Mononuclear cell (primary cell): ENCODE data around the gene TRPC4AP. TPM values are rescaled to one million over a fixed set of nuclear protein-coding genes. Genes with fewer than 3 reads are reported as not detected.

Source experiments
- H3K27me3 ChIP-seq: 2 replicates; pipeline ENCODE4 v1.6.0; 2011; ENCODE audit warnings: low read length, control low read depth; ENCODE audit not compliant: insufficient read depth
- H3K4me1 ChIP-seq: 2 replicates; pipeline ENCODE4 v1.5.1; 2011; ENCODE audit warnings: mild to moderate bottlenecking, low read length, control low read depth; ENCODE audit not compliant: insufficient read depth
- H3K4me3 ChIP-seq: 2 replicates; pipeline ENCODE4 v1.5.1; 2011; ENCODE audit warnings: mild to moderate bottlenecking, low read length, moderate library complexity
- H3K9me3 ChIP-seq: 2 replicates; pipeline ENCODE4 v1.5.1; 2011; ENCODE audit warnings: low read depth, mild to moderate bottlenecking, control low read depth, low read length
- total RNA-seq: library from RNA; depleted of rRNA; stranded (reverse); fragments of >200 nt; gene quantifications from one replicate; pipeline ENCODE4 v1.2.3, GENCODE V29; 2012

The TRPC4AP gene
- total RNA-seq, 1 donor: 55.3 TPM

DNA sequence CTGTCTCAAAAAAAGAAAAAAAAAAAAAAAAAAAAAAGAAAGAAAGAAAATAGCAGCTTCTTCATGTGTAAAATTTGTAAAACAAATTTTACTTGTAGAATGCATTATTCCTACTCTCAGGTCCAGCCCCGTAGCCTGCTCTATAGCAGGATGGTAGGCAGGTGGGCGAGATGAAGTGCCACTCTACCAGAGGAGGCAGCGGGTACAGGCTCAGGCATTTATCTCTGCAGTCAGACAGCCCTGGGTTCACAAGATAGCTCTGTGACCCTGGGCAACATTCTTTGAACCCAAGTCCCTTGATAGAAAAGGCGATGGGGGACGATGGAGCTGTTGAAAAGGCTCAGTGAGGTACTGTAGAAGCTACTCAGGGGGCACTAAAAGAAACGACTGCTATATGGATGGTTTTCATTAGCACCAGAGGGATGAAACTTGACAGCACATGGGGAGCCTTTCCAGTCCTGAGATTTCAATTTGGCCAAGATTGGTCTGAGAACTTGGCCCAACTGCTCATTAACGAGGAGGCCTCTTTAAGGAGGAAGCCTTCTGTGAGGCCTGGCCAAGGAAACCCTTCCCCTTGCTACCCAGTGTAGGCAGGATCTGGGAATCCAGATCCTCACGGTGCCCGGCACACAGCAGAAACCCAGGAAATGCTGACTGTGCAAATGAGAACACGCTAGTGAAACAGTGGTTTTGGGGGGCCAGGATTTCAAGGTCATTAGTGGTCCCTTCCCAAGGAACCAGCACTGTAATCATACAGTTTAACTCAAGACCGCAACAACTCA is 73.8 kb downstream of the TRPC4AP start:
- no peaks in the 10 kb centered on the region for H3K9me3 ChIP-seq
- no peaks in the 10 kb centered on the region for H3K4me1 ChIP-seq
- H3K4me3 ChIP-seq: no peak overlapping the region
- H3K27me3 ChIP-seq: no peaks in the 10 kb centered on the region

DNA sequence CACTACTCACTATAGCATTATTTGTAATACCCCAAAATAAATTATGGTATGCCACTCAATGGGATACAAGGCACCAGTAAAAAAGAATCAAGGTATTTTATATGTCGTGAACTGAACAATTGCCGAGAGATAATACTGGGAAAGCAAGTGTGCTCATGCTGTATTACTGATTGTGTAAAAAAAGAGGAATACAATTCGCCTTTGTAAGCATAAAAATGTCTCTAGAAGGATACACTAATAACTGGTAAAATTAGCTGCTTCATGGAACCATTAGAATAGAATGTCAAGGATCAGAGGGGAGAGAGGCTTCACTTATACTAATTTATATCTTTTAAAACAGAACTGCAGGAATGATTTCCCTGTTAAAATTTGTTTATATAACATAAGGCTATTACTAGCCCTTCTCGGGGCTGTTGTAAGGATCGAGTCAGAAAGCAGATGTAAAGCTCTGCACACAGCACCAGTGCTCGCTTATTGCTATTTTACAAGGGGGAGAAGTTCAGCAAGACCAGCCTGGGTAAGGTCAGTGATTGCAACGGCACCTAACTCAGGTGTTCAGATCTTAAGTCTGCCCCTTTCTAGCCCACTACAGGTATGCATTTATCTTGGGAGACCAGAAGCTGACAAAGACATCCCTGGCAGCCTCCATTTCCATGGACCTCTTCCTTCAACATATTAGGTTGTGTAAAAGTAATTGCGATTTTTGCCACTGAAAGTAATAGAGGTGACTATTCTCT is 75.3 kb downstream of the TRPC4AP start:
- Histone ChIP-seq H3K9me3 (no peaks in the 10 kb centered on the region), H3K4me1 (no peaks in the 10 kb centered on the region), H3K27me3 (no peaks in the 10 kb centered on the region), H3K4me3 (no peak overlapping the region)

DNA sequence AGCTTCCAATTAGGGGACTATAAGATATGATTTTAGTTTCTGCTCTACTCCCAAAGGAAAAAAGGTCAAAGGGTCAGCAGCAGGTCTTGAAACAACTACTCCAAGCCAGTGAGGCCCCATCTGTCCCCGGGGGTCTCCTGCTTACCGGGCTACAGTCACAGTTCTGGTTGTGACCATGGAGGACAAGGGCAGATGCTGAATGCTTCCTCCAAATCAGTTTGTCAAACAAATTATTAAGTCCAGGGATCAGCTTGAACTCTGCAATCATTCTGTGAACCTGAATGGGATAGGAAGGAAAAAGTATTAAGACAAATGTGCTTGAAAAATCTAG is 76.8 kb downstream of the TRPC4AP start:
- no peaks in the 10 kb centered on the region for H3K27me3 ChIP-seq
- H3K9me3 ChIP-seq: no peaks in the 10 kb centered on the region
- H3K4me3 ChIP-seq: no peak overlapping the region
- no peaks in the 10 kb centered on the region for H3K4me1 ChIP-seq

DNA sequence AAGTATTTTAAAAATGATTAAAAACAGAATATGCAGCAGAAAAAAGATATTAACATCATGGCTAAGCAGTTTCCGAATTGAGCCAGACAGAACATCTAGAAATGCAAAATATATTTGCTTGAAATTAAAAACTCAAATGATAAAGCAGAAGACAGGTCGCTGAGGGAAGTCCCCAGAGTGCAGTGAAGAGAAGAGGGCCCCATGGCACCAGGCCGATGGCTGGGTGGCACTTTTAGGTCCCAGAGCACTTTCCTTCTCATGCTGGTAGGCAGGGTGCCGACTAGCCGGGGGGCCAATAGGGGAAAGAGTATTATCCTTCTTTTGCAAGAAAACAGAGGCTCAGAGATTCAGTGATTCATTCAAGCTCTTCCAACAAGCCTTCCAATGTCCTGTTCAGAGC is 78.1 kb downstream of the TRPC4AP start:
- H3K27me3 ChIP-seq: no peaks in the 10 kb centered on the region
- no peaks in the 10 kb centered on the region for H3K9me3 ChIP-seq
- H3K4me3 ChIP-seq: no peak overlapping the region
- no peaks in the 10 kb centered on the region for H3K4me1 ChIP-seq

DNA sequence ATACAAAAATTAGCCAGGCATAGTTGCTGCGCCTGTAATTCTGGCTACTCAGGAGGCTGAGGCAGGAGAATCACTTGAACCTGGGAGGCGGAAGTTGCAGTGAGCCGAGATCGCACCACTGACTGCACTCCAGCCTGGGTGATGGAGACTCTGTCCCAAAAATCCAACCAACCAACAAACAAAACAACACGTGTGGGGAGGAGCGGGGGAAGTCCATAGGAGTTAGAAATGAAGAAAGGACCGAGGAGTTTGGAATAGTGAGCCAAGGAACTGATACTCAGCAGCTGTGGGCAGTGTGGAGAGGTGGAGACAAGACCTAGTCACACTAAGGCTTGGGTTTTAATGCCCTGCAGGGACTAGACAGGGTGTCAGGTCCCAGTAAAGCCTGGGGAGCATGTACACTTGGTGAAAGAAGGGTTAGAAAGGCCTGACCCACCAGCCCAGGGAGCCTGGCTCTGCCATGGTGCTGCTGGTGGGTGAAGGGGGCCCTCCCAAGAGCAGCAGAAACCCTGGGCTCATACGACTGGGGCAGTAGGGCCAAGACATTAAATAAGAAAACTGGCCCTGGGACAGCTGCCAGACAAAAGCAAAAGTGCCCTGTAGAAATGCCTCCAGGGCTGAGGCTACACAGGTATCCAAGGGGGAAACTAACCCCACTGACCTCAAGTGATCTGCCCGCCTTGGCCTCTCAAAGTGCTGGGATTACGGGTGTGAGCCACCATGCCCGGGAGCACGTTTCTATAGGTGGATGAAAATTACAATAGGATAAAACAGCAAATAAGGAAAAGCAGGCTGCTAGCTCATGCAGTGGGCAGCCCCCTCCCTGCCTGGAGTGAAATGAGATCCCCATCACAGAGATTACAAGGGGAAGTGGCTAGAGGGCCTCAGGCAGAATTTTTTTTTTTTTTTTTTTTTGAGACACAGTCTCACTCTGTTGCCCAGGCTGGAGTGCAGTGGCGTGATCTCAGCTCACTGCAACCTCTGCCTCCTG is 78.9 kb downstream of the TRPC4AP start:
- Histone ChIP-seq H3K27me3 (no peaks in the 10 kb centered on the region), H3K4me3 (no peak overlapping the region), H3K9me3 (no peaks in the 10 kb centered on the region), H3K4me1 (no peaks in the 10 kb centered on the region)

DNA sequence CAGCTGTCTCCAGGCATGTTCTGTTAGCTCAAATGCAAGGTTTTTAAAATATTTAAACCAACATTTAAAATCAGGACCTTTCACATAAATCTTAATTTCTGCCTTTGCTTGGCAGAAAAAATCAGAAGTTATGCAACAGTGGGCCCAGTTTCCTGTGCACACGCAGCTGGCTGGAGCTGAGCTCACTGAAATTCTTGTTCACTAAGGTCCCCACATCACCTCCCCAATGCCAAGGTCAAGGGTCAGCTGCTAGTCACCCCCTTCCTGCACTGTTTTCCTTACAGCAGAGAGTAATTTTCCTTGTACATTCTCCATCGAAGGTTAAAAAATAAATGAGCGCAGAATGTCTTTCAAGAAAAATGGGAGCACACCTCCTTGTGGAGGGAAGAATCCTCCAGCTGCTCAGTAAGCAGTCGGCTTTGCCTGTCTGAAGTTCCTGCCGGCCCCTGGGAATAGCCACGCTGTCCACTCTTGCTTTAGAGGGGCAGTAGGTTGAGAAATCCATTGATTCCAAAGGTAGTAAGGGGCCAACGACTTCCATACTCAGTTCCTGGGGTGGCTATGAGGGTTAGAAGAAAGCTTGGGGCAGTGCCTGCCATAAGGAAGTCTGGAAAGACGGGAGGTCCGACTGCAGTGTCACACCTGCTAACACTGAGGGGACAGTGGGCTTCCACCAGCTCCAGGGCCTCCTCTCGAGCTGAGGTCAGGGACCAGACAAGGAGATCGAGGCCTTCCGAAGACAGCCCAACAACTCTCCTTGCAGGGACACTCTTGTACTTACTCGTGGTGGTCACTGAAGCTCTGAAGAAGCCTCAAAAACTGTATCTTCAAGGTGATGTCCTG is 80.2 kb downstream of the TRPC4AP start:
- H3K4me3 ChIP-seq: no peak overlapping the region
- H3K9me3 ChIP-seq: no peaks in the 10 kb centered on the region
- H3K27me3 ChIP-seq: no peaks in the 10 kb centered on the region
- H3K4me1 ChIP-seq: no peaks in the 10 kb centered on the region

DNA sequence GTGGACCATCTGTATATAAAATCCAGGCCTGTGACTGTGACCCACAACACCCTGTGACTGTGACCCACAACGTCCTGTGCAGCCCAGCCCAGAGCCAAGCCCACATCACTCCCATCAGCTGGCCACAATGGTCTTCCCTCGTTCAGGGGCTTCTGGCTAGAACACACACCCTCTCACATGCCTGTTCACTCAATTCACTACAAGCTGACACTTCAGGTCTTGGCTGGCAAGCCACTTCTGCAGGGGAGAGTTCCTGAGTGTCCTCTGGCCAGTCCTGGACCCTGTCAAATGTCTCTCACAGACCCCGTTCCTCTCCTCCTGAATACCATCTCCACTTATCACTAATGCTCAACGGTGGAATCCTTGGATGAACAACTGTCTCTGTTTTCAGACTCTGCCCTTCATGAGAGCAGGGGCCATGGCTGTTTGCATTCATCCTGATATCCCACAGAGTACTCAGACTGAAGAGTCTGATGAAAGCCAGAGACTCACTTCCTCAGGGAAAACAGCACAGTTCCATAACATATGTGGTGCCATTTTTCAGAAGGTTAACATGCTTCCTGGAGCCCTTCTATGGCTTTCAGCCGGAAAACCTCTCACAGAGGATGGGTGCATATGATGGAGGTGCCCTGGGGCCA is 80.9 kb downstream of the TRPC4AP start:
- no peaks in the 10 kb centered on the region for H3K27me3 ChIP-seq
- no peak overlapping the region for H3K4me3 ChIP-seq
- no peaks in the 10 kb centered on the region for H3K4me1 ChIP-seq
- no peaks in the 10 kb centered on the region for H3K9me3 ChIP-seq

DNA sequence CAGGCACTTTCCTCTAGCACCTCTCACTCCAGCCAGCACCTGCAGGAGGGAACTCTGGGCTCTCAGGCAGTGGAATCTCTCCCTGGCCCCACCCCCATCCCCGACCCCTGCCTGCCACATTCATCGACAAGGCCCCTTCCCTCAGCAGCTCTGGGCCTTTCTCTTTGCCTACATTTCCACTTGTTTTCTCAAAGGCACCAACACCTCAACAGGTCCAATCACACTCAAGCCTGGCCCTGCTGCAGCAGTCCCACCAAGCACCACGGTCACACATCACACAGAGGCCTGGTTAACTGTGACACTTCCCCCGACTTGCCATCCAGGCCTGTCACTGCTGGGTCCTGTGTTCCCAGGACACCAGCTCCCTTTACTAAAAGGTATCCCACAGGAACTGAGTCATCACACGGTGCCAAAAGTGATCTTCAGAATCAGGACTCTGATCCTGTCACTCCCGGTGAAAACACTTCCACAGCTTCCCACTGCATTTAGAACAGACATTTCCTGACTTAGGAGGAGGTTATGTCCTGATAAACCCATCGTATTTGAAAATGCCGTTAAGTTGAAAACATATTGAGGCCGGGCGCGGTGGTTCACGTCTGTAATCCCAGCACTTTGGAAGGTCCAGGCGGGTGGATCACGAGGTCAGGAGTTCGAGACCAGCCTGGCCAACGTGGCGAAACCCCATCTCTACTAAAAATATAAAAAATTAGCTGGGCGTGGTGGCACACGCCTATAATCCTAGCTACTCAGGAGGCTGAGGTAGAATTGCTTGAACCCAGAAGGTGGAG is 82.0 kb downstream of the TRPC4AP start:
- Histone ChIP-seq H3K27me3 (no peaks in the 10 kb centered on the region), H3K4me3 (no peak overlapping the region), H3K4me1 (no peaks in the 10 kb centered on the region), H3K9me3 (no peaks in the 10 kb centered on the region)

DNA sequence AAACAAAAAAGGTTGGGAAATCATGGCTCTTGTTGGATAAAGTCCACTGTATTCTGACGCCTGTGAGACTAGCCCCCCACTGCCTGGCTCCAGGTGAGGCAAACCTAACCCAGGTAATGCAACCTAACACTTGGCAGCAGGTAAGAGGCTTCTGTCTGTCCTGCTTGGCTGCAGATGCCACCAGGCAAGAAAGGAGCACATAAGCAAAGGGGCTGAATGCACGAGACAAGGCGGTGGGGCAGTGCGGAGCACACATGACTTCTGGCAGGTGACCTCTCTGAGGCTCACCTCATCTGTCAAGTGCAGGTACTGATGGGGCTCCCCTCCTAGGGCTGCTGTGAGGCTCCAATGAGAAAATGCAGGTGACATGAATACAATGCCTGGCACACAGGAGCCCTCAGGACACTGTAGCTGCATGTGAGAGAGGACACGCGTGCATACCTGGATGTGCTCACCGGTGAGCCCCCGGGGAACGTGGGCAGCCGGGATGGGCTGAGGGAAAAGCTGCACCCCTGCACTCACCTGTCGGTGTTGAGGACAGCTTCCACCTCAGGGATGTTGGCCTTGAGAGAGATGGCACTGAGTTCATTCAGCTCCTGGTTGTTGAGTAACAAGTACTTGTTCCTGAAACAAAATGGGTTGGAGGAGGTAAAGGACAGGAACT is 82.8 kb downstream of the TRPC4AP start:
- H3K4me3 ChIP-seq: no peak overlapping the region
- no peaks in the 10 kb centered on the region for H3K4me1 ChIP-seq
- no peaks in the 10 kb centered on the region for H3K27me3 ChIP-seq
- no peaks in the 10 kb centered on the region for H3K9me3 ChIP-seq

DNA sequence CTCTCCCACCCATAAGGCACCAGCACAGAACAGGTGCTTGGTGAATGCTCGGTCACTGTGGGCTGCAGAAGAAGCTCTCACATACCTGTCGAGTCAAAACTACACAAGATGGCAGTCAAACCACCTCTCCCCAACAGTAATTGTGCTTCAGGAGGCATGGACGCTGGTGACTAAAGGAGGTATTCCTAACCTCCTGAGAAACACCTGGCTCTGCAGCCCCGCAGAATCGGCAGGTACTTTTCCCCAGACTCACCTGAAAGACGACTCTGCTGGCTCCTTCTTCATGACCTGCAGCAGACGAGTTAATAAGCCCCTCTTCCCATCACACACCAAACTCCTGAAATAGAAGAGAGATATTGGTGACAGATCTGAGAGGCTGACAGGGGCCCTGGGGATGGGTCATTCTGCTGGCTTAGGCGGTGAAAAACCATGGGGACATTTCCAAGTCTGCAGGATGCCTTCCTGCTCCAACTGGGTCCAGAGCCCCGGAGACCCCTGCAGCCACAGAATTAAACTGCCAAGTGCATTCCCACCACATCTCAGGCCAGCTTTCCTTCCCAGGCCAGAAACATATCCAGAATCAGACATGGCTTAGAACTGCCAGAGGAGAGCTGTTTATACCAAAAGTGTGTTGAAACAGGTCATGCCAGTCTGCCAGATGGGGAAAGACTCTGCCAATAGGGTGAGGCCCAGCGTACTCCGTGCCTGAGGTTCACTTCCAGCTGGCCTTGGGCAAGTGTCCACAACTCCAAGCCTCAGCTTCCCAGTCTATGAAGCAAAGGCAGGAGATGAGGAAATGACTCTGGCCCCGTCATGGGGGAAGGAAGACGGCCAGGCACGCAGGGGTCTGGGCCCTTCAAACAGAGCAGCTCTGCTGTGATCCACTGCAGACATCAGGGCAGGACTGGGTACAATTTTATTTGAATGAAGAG is 83.9 kb downstream of the TRPC4AP start:
- no peak overlapping the region for H3K4me3 ChIP-seq
- H3K9me3 ChIP-seq: no peaks in the 10 kb centered on the region
- no peaks in the 10 kb centered on the region for H3K27me3 ChIP-seq
- H3K4me1 ChIP-seq: no peaks in the 10 kb centered on the region

DNA sequence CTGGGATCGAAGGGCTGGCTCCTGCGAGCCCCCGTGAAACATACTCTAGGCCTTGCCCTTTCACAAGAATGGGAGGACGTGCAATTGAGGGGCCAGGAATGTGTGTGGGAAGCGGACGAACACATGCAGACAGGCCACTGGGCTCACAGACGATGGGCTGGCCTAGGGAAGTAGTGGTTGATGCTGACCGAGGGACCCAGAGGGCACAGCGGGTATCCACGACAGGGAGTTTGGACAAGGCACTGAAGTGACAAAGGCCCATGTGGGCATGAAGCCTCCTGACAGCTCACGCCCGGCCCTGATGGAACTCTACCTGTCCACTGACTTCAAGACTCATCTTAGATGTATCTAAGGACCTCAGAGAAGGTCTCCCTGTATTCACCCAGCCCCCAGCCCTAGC is 84.7 kb downstream of the TRPC4AP start:
- no peak overlapping the region for H3K4me3 ChIP-seq
- H3K4me1 ChIP-seq: no peaks in the 10 kb centered on the region
- no peaks in the 10 kb centered on the region for H3K27me3 ChIP-seq
- H3K9me3 ChIP-seq: no peaks in the 10 kb centered on the region

DNA sequence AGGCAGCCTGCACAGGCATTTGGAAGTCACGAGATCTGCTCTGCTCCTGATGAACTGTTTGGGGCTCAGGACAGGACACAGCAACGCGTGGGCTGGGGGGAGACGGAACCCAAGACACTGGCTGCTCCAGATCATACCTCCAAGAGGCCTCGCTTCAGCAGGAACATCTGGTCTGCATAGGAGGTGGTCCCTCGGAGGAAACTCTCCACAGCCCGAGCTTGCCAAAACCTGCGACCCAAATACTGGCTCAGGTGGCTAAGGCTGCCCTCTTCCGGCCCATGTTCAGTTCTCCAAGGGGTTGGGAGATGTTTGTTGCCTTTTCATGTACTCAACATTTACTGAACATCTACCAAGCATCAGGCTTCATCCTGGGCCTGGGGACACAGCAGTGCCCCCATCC is 85.2 kb downstream of the TRPC4AP start:
- Histone ChIP-seq H3K4me3 (no peak overlapping the region), H3K27me3 (no peaks in the 10 kb centered on the region), H3K4me1 (no peaks in the 10 kb centered on the region), H3K9me3 (no peaks in the 10 kb centered on the region)
